Activated CD4-positive, alpha-beta T cell treated with anti-CD3 and anti-CD28 coated beads for 36 hours (primary cell): ENCODE results near the gene MBL2. TPM values are rescaled to one million over a fixed set of nuclear protein-coding genes. Genes with fewer than 3 reads are reported as not detected.

ENCODE experiments used
- ATAC-seq: fragments of 200-7000 bp; cut with Tn5 transposase; one replicate; pipeline ENCODE4 v1.10.0; 2021; ENCODE audit warnings: mild to moderate bottlenecking, moderate library complexity
- CTCF ChIA-PET: fragments of 350-600 bp; sonication (Branson Sonifier 250); formaldehyde crosslinking; loops from one replicate; lab custom pipeline; 2021; ENCODE audit warnings: antibody characterized with exemption; lab: Charles Lee
- POLR2A ChIA-PET: fragments of 350-600 bp; sonication (Branson Sonifier 250); formaldehyde crosslinking; loops from one replicate; lab custom pipeline; 2021; ENCODE audit warnings: antibody characterized with exemption, inconsistent platforms; lab: Charles Lee
- DNase-seq: peaks from one replicate; pipeline ENCODE4 v3.0.0-alpha.2; 2020
- H3K27ac Mint-ChIP-seq: one replicate; pipeline ENCODE4 v1.8.0; 2021; ENCODE audit warnings: mixed read lengths
- H3K27me3 Mint-ChIP-seq: one replicate; pipeline ENCODE4 v1.8.0; 2021; ENCODE audit warnings: mixed read lengths
- H3K36me3 Mint-ChIP-seq: one replicate; pipeline ENCODE4 v1.8.0; 2021; ENCODE audit warnings: low read depth, mixed read lengths
- H3K4me1 Mint-ChIP-seq: one replicate; pipeline ENCODE4 v1.8.0; 2021; ENCODE audit warnings: mixed read lengths
- H3K4me3 Mint-ChIP-seq: one replicate; pipeline ENCODE4 v1.8.0; 2021; ENCODE audit warnings: mild to moderate bottlenecking, moderate library complexity, mixed read lengths
- H3K9me3 Mint-ChIP-seq: one replicate; pipeline ENCODE4 v1.8.0; 2021; ENCODE audit warnings: low read depth, mixed read lengths
- intact Hi-C, 2 experiments: fragments of 100-400 bp; cut with DNase I in 1 of 2; cut with micrococcal nuclease in 1 of 2; formaldehyde crosslinking; loops; one replicate each; pipeline versions ENCODE4 v1.14.2 to v1.15.1; 2022 to 2024; cut with DNase I, micrococcal nuclease
- total RNA-seq, 2 experiments: library from RNA; stranded (reverse); gene quantifications; one replicate each; pipeline ENCODE4 v1.2.3, GENCODE V29; 2021

The MBL2 gene
- total RNA-seq, 2 experiments from 2014 or later, result not detected

DNA sequence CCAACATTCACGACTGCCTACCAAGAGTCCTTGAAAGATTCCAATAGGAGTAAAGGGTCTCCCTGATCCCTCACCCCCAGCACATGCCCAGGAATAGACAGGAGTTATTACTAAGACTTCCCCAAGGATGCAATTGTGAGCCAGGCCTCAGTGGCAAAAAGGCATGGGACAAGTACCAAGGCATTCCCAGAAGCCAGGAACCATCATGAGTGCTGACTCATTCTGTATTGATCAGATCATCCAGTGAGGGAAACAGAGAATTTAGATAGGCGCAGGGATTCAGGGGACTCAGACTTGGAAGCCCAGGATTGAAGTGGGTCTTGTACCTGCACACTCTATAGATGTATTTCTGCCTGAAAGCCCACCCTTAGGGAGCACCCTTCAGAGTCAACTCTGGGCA, 21.2 kb downstream of the MBL2 start:
- intact Hi-C loops, result no loop called here
- Mint-ChIP-seq H3K27ac (no peak overlapping the region), H3K4me3 (no peak overlapping the region), H3K36me3 (no peaks in the 10 kb centered on the region), H3K9me3 (peaks cover 8% of the 10 kb centered on the region), H3K27me3 (no peaks in the 10 kb centered on the region), H3K4me1 (no peaks in the 10 kb centered on the region)
- ATAC-seq, result no peak
- no peak for DNase-seq
- ChIA-PET CTCF (no interaction called here), POLR2A (no interaction called here)

DNA sequence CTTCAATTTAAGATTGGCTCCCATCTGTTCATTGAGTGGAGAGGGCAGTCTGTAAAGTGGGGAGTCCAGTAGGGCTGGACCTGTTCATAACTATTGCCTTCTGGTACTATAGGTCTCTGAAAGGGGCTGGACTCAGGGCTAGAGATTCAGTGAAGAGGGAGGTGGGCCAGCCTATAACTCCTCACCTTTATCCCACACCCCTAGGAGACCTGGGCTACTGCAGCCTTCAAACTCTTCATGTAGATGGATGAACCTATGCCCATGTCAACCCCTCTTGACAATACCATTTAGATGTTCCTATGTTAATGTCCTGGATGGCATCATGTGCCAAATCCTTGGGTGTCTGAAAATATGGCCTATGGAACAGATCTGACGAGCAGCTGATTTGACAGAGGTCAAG, 22.0 kb downstream of the MBL2 start:
- H3K27me3 Mint-ChIP-seq, result no peaks in the 10 kb centered on the region
- ATAC-seq (no peak), DNase-seq (no peak)
- peaks cover 8% of the 10 kb centered on the region for H3K9me3 Mint-ChIP-seq
- ChIA-PET POLR2A (no interaction called here), CTCF (no interaction called here)
- no peaks in the 10 kb centered on the region for H3K36me3 Mint-ChIP-seq
- no peak overlapping the region for H3K4me3 Mint-ChIP-seq
- intact Hi-C loops, result no loop called here
- H3K4me1 Mint-ChIP-seq, result no peaks in the 10 kb centered on the region
- no peak overlapping the region for H3K27ac Mint-ChIP-seq

DNA sequence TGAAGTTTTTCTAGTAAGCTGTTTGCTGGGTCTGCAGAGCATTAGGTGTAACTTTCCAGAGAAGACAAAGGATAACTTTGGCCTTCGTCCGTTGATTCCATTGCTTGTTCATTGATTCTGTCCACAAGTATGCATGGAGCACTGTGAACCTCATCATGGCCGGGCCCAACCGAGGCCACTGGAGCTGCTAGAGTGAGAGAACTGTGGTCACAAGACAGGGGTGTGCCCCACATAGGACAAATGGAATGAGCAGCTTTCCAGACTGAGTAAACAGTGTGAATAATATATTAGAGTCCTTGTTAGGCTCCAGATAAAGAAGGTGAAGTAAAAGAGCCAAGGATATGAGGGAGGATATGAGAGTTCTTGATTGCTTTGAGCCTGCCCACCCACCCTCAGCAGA, 24.9 kb downstream of the MBL2 start:
- Mint-ChIP-seq H3K27ac (no peak overlapping the region), H3K27me3 (no peaks in the 10 kb centered on the region), H3K4me1 (no peaks in the 10 kb centered on the region), H3K4me3 (no peak overlapping the region), H3K9me3 (peaks cover 8% of the 10 kb centered on the region), H3K36me3 (no peaks in the 10 kb centered on the region)
- DNase-seq (no peak), ATAC-seq (no peak)
- ChIA-PET POLR2A (no interaction called here), CTCF (no interaction called here)
- intact Hi-C loops, result no loop called here

DNA sequence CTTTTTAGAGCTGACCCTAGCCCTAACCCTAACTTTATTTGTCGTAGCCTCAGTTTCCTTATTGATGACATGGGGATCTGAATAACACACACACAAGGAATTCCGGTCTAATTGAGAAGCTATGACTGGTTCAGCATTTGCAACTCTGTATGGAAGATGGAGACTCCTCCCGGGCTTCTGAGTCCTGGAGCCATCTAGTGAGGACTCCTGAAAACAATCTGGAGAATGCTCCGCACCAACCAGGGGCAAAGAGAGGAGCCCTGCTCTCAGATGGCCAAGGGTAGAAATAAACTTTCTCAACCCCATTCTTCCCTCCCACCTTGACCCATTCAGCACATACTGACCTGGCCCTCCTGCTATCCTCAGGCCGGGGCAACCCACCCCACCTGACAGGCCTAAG, 26.4 kb downstream of the MBL2 start:
- no peak for DNase-seq
- Mint-ChIP-seq H3K4me1 (no peaks in the 10 kb centered on the region), H3K9me3 (peaks cover 8% of the 10 kb centered on the region), H3K27ac (no peak overlapping the region), H3K27me3 (no peaks in the 10 kb centered on the region), H3K4me3 (no peak overlapping the region), H3K36me3 (no peaks in the 10 kb centered on the region)
- no peak for ATAC-seq
- ChIA-PET POLR2A (no interaction called here), CTCF (interaction anchor here (1.0 kb wide), 1 partner anchor 32 kb away, joined by 3 read pairs; no protein-coding TSS in a partner anchor)
- intact Hi-C loops, result no loop called here

DNA sequence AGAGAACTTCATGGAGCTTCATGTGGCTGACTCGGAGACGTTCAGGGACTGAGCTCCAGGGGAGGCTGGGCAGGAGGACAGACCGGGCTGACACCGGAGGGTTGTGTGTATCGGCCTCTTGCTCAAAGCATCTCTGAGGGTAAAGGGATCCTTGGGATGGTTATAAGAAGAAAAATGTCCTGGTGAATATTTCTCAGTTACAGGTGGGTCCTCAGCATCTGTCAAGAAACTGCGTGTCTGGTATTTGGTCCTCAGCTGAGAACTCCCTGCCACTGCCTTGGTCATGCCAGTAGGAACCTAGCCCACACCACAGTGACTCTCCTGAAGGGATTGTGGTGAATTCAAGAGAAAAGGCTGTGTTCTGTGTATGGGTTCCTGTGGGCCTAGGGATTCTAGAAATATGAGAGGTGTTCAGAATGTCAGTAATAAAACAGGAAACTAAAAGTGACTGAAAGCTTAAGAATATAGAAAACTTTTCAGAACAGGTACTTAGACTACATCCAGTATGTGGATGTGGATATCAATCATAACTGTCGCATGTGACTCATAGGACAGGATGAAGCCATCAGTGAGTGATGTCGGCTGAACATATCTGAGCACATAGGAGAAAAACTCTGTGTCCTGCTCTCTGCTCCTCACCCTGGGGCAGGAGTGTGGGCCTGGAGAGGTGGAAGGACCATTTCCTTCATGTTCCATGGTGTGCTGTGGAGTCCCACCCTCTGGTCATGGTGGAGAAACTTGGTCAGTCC, 28.4 kb downstream of the MBL2 start:
- H3K27me3 Mint-ChIP-seq, result no peaks in the 10 kb centered on the region
- no peak overlapping the region for H3K4me3 Mint-ChIP-seq
- ATAC-seq (no peak), DNase-seq (no peak)
- CTCF ChIA-PET, result no interaction called here
- intact Hi-C loops, result no loop called here
- H3K4me1 Mint-ChIP-seq, result no peaks in the 10 kb centered on the region
- POLR2A ChIA-PET, result no interaction called here
- H3K27ac Mint-ChIP-seq, result no peak overlapping the region
- no peaks in the 10 kb centered on the region for H3K36me3 Mint-ChIP-seq
- peaks cover 6% of the 10 kb centered on the region for H3K9me3 Mint-ChIP-seq

DNA sequence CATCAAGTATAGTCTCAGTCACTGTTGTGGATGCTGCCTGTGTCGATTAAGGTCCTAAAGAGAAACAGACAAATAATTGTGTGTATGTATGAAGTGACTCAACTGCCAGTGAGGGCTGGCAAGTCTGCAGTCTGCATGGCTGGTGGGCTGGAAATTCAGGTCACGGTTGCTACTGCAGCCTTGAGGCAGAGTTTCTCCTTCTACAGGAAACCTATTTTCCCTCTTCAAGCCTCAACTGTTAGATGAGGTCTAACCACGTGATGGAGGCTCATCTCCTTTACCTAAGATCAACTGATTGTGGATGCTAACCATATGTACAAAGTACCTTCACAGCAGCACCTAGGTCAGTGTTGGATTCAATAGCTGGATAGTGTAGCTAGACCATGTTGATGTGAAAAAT, 29.9 kb downstream of the MBL2 start:
- ChIA-PET CTCF (no interaction called here), POLR2A (no interaction called here)
- DNase-seq, result no peak
- ATAC-seq, result no peak
- H3K9me3 Mint-ChIP-seq, result peaks cover 3% of the 10 kb centered on the region
- H3K4me3 Mint-ChIP-seq, result no peak overlapping the region
- no peaks in the 10 kb centered on the region for H3K4me1 Mint-ChIP-seq
- peaks cover 2% of the 10 kb centered on the region for H3K27me3 Mint-ChIP-seq
- no peak overlapping the region for H3K27ac Mint-ChIP-seq
- H3K36me3 Mint-ChIP-seq, result no peaks in the 10 kb centered on the region
- intact Hi-C loops, result no loop called here

DNA sequence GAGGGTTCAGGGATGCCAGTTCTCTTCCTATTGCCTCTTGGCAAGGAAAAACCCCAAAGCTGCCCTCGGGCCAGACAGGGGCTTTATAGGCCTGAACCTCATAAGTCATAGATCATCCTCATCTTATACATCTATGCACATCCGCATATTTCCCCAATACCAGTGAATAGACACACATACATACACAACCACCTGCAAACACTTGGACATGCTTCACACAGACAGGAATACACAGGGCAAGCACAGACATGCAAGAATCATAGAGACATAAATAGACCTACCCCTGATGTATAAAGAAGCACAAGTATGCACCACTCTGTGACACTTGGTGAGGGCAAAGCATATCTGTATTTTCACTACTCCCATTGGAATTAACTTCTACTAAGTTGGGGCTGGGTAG, 30.7 kb downstream of the MBL2 start:
- no peak for ATAC-seq
- intact Hi-C loops, result loop anchor here (1.0 kb wide), 1 partner anchor 38 kb away; no protein-coding TSS in a partner anchor
- Mint-ChIP-seq H3K4me1 (no peaks in the 10 kb centered on the region), H3K27me3 (peaks cover 2% of the 10 kb centered on the region), H3K36me3 (no peaks in the 10 kb centered on the region), H3K4me3 (no peak overlapping the region), H3K27ac (no peak overlapping the region), H3K9me3 (peaks cover 3% of the 10 kb centered on the region)
- CTCF ChIA-PET, result interaction anchor here (1.3 to 2.7 kb wide), 2 partner anchors 36 to 38 kb away, joined by 4 to 14 read pairs; no protein-coding TSS in a partner anchor
- POLR2A ChIA-PET, result no interaction called here
- DNase-seq, result no peak

DNA sequence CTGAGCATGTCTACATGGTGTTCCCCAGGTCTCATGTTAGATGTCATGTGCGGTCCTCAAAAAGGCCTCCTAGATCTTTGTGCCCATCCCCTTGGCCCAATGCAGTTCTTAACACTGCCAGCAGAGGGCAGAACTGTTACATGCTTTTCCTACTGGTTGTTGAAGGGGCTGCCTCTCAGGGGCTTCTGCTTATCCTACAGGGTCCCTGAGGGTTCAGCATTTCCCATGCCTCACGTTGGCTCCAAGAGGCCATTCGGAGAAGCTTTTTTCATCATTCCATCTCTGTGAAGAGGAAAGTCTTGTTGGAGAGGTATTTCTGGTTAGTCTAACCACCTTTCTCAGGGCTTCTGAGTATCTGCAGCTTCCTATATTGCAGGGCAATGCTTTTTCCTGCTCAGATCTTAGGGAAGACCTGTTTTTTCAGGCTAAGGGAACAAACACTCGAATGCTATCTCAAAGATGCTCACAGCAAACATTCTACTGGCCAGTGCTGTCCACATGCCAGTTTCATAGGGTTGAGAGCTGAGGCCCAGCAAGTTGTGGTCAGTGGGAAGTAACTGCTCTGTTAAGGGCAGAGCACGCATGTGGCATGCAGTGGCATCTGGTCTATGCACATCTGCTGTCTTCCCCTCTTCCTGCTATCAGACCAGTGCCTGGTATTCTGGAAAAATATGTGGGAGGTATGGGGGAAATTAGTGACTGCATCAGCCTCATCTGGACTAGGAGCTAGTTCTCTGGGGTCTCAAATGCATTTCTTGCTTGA, 31.5 kb downstream of the MBL2 start:
- Mint-ChIP-seq H3K27ac (no peak overlapping the region), H3K27me3 (peaks cover 2% of the 10 kb centered on the region), H3K4me1 (no peaks in the 10 kb centered on the region), H3K9me3 (no peaks in the 10 kb centered on the region), H3K36me3 (no peaks in the 10 kb centered on the region), H3K4me3 (no peak overlapping the region)
- peak; percentile 65 for DNase-seq
- ATAC-seq, result no peak
- CTCF ChIA-PET, result interaction anchor here (0.6 to 2.7 kb wide), 3 partner anchors 37 to 124 kb away, joined by 3 to 14 read pairs (median 4); no protein-coding TSS in a partner anchor
- POLR2A ChIA-PET, result no interaction called here
- intact Hi-C loops, result loop anchor here (1.0 kb wide), 1 partner anchor 39 kb away; no protein-coding TSS in a partner anchor

DNA sequence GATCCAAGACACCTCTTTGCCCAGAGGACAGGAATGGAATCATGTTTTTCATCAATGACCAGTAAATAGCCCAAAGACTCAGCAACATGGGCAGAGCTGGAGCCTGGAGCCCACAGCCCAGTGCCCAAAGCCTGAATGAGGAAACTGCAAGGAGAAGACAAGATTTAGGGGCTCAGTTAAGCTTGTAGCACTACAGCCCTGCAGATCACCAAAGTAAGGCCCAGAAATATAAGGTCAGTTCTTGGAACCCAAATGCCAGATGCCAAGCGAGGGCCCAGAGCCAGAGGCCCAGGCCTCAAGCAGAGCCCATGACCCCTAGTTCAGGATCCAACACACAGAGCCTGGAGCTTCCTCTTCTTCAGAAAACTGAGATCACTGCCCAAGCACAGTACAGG, 32.4 kb downstream of the MBL2 start:
- intact Hi-C loops, result no loop called here
- DNase-seq, result no peak
- ChIA-PET CTCF (interaction anchor here (0.6 to 2.7 kb wide), 3 partner anchors 40 to 145 kb away, joined by 3 to 14 read pairs (median 3); no protein-coding TSS in a partner anchor), POLR2A (no interaction called here)
- H3K27me3 Mint-ChIP-seq, result peaks cover 2% of the 10 kb centered on the region
- H3K4me3 Mint-ChIP-seq, result no peak overlapping the region
- no peak overlapping the region for H3K27ac Mint-ChIP-seq
- ATAC-seq, result no peak
- no peaks in the 10 kb centered on the region for H3K36me3 Mint-ChIP-seq
- H3K9me3 Mint-ChIP-seq, result no peaks in the 10 kb centered on the region
- H3K4me1 Mint-ChIP-seq, result no peaks in the 10 kb centered on the region

DNA sequence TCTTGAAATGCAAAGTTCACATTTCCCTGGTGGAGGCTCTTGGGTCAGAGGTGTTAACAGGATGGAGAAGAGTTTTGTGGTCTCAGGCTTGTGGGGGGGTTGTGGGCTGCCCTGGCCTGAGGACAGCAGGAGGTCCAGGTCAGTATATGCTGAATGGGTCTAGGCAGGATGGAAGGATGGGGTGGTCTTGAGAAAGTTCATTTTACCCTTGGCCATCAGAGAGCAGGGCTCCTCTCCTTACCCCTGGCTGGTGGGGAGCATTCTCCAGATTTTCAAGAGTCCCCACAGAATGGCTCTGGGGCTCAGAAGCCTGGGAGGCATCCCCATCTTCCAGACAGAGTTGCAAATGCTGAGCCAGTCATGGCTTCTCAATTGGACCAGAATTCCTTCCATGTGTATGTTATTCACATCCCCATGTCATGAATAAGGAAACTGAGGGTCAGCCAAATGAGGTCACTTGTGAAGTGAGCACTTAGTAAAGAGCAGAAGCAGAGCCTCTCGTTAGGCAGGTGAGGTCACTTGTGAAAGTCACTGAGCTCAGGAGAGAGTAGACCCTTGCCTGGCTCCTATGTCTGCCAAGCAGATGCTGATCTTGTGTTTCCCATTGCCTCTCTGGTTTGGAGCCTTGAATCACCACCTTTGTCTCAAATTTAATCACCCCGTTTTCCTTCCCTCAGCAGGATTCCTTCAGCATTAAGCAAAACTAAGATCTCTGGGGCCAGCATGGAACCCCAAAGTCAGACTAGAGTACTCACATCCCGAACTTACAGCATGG, 33.0 kb downstream of the MBL2 start:
- CTCF ChIA-PET, result interaction anchor here (2.7 kb wide), 1 partner anchor 41 kb away, joined by 14 read pairs; no protein-coding TSS in a partner anchor
- Mint-ChIP-seq H3K4me1 (no peaks in the 10 kb centered on the region), H3K36me3 (no peaks in the 10 kb centered on the region), H3K4me3 (no peak overlapping the region), H3K27me3 (peaks cover 2% of the 10 kb centered on the region), H3K9me3 (peaks cover 2% of the 10 kb centered on the region), H3K27ac (no peak overlapping the region)
- POLR2A ChIA-PET, result no interaction called here
- ATAC-seq (no peak), DNase-seq (no peak)
- intact Hi-C loops, result no loop called here

DNA sequence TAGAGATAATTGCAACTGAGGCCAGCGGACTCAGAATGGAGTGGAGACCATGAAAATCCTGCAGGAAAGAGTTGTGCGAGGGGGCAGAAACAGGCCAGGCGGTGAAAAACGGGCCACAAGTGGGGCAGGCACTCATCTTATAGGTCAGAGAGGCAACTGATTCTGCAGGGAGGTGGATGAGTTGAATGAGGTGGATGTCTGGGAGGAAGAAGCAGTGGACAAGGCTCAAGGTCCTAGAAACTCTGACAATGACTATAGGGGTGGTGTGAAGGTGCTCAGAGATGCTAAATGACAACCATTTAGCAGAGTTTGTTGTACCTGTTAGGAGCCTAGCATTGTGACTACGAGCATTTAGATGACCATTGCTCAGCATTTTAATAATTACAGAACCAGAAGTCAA, 33.6 kb downstream of the MBL2 start:
- intact Hi-C loops, result no loop called here
- Mint-ChIP-seq H3K4me3 (no peak overlapping the region), H3K9me3 (peaks cover 2% of the 10 kb centered on the region), H3K36me3 (no peaks in the 10 kb centered on the region), H3K4me1 (no peaks in the 10 kb centered on the region), H3K27me3 (peaks cover 2% of the 10 kb centered on the region), H3K27ac (no peak overlapping the region)
- ChIA-PET CTCF (no interaction called here), POLR2A (no interaction called here)
- DNase-seq (no peak), ATAC-seq (no peak)
